ENCODE results near the gene DIABLO.

DIABLO gene

DNA sequence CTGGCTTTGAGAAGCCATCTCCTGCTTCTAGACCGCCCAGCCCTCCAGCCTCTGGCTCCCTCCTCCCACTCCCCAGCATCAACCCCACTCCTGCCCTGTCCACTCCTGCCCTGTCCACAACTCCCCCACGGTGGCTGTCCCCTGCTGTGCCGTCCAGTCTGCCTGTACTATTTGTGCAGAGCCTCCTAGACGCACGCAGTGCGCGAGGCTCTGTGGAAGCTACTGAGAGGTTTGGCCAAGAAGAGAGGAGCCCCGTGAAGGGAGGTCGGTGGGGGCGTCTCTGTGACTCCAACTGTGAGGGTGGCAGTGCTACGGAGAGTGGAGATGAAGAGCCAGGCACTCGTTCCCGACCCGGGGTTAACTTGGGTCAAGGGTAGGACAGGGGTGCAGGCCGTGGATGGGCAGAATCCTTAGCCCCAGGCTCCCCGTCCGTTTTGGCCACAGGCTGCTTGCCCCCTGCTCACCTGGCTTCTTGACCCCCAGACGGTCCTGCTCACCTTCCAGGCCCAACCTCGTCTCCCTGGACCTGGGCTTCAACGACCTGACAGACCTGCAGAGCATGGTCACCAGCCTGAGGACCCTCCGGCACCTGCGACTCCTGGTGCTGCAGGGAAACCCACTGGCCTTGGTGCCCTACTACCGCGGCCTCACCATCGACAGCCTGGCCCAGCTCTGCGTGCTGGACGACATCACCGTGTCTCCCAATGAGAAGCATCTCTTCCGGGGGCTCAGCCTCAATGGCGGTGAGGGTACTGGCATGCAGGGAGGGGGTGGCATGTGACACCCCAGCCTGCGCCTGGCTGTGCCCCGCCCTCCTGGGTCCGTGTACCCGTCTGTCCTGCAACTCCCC, 36.0 kb downstream of the DIABLO start:
- TF ChIP-seq, protein P1, sequence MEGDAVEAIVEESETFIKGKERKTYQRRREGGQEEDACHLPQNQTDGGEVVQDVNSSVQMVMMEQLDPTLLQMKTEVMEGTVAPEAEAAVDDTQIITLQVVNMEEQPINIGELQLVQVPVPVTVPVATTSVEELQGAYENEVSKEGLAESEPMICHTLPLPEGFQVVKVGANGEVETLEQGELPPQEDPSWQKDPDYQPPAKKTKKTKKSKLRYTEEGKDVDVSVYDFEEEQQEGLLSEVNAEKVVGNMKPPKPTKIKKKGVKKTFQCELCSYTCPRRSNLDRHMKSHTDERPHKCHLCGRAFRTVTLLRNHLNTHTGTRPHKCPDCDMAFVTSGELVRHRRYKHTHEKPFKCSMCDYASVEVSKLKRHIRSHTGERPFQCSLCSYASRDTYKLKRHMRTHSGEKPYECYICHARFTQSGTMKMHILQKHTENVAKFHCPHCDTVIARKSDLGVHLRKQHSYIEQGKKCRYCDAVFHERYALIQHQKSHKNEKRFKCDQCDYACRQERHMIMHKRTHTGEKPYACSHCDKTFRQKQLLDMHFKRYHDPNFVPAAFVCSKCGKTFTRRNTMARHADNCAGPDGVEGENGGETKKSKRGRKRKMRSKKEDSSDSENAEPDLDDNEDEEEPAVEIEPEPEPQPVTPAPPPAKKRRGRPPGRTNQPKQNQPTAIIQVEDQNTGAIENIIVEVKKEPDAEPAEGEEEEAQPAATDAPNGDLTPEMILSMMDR (IDR thresholded peaks at IDR 0.05; ENCODE audit: poor library complexity, severe bottlenecking), result no peak
- no peak for ATAC-seq (ENCODE audit: low read depth)

DNA sequence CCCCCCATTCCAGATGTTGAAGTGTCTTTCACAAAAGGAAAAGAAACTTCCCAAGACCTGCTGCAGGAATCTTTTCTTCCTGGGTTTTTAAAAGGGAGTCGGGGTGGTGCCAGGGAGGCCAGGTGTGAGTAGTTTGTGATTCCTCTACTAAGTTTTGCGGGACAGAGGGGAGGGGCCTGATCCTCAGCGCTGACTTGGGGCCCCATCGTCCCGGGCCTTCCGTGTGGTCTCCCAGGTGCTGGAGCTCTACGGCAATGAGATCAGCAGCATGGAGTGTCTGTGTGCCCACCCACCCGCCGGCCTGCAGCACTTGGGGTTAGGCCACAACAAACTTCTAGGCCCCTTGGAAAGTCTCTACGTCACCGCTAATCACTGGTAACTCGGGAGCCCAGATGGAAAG, 38.4 kb downstream of the DIABLO start:
- H3K9me3 ChIP-seq (ENCODE audit: severe bottlenecking), result no peaks in the 10 kb centered on the region
- DNase-seq (ENCODE audit: low spot score) (no peak), ATAC-seq (ENCODE audit: low read depth) (no peak)
- H3K27ac ChIP-seq (ENCODE audit: poor library complexity, severe bottlenecking), result no peak overlapping the region
- H3K4me3 ChIP-seq (ENCODE audit: severe bottlenecking), result no peak overlapping the region
- no peaks in the 10 kb centered on the region for H3K36me3 ChIP-seq (ENCODE audit: low read depth)
- TF ChIP-seq, protein P1 (IDR thresholded peaks at IDR 0.05; ENCODE audit: poor library complexity, severe bottlenecking), result no peak
- H3K27me3 ChIP-seq (ENCODE audit: insufficient read depth, poor library complexity, severe bottlenecking), result no peaks in the 10 kb centered on the region
- no peaks in the 10 kb centered on the region for H3K4me1 ChIP-seq (ENCODE audit: insufficient read depth, poor library complexity, severe bottlenecking)

More for the DNA sequence above, 36.0 kb downstream of the DIABLO start:
- H3K27ac ChIP-seq (ENCODE audit: poor library complexity, severe bottlenecking), result no peak overlapping the region
- DNase-seq (ENCODE audit: low spot score), result no peak
- no peaks in the 10 kb centered on the region for H3K4me1 ChIP-seq (ENCODE audit: insufficient read depth, poor library complexity, severe bottlenecking)
- no peak overlapping the region for H3K4me3 ChIP-seq (ENCODE audit: severe bottlenecking)
- H3K27me3 ChIP-seq (ENCODE audit: insufficient read depth, poor library complexity, severe bottlenecking), result no peaks in the 10 kb centered on the region
- no peaks in the 10 kb centered on the region for H3K36me3 ChIP-seq (ENCODE audit: low read depth)
- no peaks in the 10 kb centered on the region for H3K9me3 ChIP-seq (ENCODE audit: severe bottlenecking)

DNA sequence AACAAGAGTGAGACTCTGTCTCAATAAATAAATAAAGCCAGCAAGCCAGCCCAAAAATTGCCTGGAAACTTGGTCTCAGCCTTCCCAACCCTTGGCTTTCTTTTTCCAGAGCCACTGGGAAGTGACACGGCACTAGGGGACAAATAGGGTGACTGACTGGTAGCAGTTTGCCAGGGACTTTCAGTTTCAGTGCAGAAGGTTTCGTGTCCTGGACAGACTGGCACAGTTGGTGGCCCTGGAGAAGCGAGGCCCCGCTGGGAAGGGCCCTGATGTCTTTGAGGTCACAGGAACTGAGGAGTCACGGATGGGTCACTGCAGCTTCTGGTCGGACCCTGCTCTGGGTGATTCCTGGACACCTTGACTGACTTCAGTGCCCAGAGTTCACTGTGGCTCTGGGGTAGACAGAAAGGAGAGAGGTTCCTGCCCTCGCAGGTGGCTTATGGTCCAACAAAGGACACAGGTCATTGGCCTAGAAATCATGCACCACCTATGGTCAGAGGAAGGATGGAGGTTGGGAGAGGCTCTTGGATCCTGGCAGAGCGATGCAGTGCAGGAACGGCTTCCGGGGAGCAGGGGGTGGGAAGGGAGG, 40.3 kb downstream of the DIABLO start:
- no peak overlapping the region for H3K4me3 ChIP-seq (ENCODE audit: severe bottlenecking)
- no peaks in the 10 kb centered on the region for H3K27me3 ChIP-seq (ENCODE audit: insufficient read depth, poor library complexity, severe bottlenecking)
- DNase-seq (ENCODE audit: low spot score), result no peak
- peaks cover 4% of the 10 kb centered on the region for H3K4me1 ChIP-seq (ENCODE audit: insufficient read depth, poor library complexity, severe bottlenecking)
- TF ChIP-seq, protein P1 (IDR thresholded peaks at IDR 0.05; ENCODE audit: poor library complexity, severe bottlenecking), result no peak
- no peak overlapping the region for H3K27ac ChIP-seq (ENCODE audit: poor library complexity, severe bottlenecking)
- no peaks in the 10 kb centered on the region for H3K36me3 ChIP-seq (ENCODE audit: low read depth)
- ATAC-seq (ENCODE audit: low read depth), result no peak
- no peaks in the 10 kb centered on the region for H3K9me3 ChIP-seq (ENCODE audit: severe bottlenecking)

DNA sequence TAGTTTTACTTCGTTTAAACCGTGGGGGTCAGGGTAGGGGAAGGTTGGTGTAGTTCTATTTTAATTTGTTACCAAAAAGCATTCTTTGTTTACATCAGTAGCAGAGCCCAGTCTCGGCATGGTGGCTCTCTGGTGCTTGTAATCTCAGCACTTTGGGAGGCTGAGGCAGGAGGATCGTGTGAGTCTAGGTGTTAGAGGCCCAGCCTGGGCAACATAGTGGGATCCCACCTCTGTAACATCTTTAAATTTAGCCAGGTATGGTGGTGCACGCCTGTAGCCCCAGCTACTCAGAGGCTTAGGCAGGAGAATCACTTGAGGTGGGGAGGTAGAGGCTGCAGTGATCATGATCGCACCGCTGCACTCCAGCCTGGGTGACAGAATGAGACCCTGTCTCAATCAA, 40.8 kb downstream of the DIABLO start:
- H3K27ac ChIP-seq (ENCODE audit: poor library complexity, severe bottlenecking), result no peak overlapping the region
- no peak for DNase-seq (ENCODE audit: low spot score)
- no peaks in the 10 kb centered on the region for H3K27me3 ChIP-seq (ENCODE audit: insufficient read depth, poor library complexity, severe bottlenecking)
- TF ChIP-seq, protein P1 (IDR thresholded peaks at IDR 0.05; ENCODE audit: poor library complexity, severe bottlenecking), result no peak
- H3K4me1 ChIP-seq (ENCODE audit: insufficient read depth, poor library complexity, severe bottlenecking), result peaks cover 9% of the 10 kb centered on the region
- no peak overlapping the region for H3K4me3 ChIP-seq (ENCODE audit: severe bottlenecking)
- no peaks in the 10 kb centered on the region for H3K9me3 ChIP-seq (ENCODE audit: severe bottlenecking)
- no peak for ATAC-seq (ENCODE audit: low read depth)
- H3K36me3 ChIP-seq (ENCODE audit: low read depth), result no peaks in the 10 kb centered on the region

DNA sequence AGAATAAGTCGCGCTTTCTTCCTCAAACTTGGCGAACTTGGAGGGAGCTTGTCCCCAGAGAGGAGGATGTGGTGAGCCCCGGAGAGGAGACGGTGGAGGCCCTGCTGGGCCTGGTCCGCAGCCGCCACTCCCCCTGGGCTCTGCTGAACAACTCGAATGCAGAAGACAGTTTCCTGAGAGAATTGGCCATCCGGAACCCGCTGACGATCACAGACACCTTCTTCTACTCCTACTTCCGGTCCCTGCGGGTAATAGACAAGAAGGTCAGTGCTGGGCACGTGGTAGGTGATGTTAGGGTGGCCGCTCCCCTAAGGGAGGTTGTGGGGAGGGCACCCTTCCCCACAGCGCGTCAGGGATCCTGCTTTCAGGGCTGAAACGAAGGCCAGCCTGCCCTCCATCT, 41.3 kb downstream of the DIABLO start:
- Histone ChIP-seq H3K4me3 (ENCODE audit: severe bottlenecking) (no peak overlapping the region), H3K36me3 (ENCODE audit: low read depth) (no peaks in the 10 kb centered on the region), H3K4me1 (ENCODE audit: insufficient read depth, poor library complexity, severe bottlenecking) (peaks cover 9% of the 10 kb centered on the region), H3K27me3 (ENCODE audit: insufficient read depth, poor library complexity, severe bottlenecking) (no peaks in the 10 kb centered on the region), H3K27ac (ENCODE audit: poor library complexity, severe bottlenecking) (no peak overlapping the region), H3K9me3 (ENCODE audit: severe bottlenecking) (no peaks in the 10 kb centered on the region)
- ATAC-seq (ENCODE audit: low read depth), result no peak
- no peak for DNase-seq (ENCODE audit: low spot score)
- TF ChIP-seq, protein P1 (IDR thresholded peaks at IDR 0.05; ENCODE audit: poor library complexity, severe bottlenecking), result no peak
